Naive thymus-derived CD4-positive, alpha-beta T cell (primary cell): Measurements from ENCODE around the gene NPLOC4. TPM values are rescaled to one million over a fixed set of nuclear protein-coding genes. Genes with fewer than 3 reads are reported as not detected.

Experiments
- ATAC-seq: fragments of 150-1000 bp; cut with Tn5 transposase; 2 replicates; pipeline ENCODE4 v1.10.0; 2021; ENCODE audit warnings: mild to moderate bottlenecking, moderate library complexity
- CTCF ChIA-PET: fragments of 350-600 bp; sonication (Branson Sonifier 250); formaldehyde crosslinking; loops from one replicate; lab custom pipeline; 2021; ENCODE audit warnings: antibody characterized with exemption; lab: Charles Lee
- POLR2A ChIA-PET: fragments of 350-600 bp; sonication (Branson Sonifier 250); formaldehyde crosslinking; loops from one replicate; lab custom pipeline; 2021; ENCODE audit warnings: antibody characterized with exemption, inconsistent platforms; lab: Charles Lee
- DNase-seq, 9 donors: peaks; one replicate each; pipeline versions ENCODE4 v3.0.0 to v3.0.0-alpha.2; 2020 to 2022; ENCODE audit warnings: mixed read lengths in 1 of 9
- H3K27ac ChIP-seq: one replicate; pipeline ENCODE4 v1.7.0; 2013; ENCODE audit warnings: mild to moderate bottlenecking, low read depth, low read length, moderate library complexity
- H3K27me3 ChIP-seq, 2 donors: one replicate each; pipeline ENCODE4 v1.7.0; 2013; ENCODE audit warnings: low read length in 2 of 2, mild to moderate bottlenecking in 2 of 2, moderate library complexity in 2 of 2; ENCODE audit not compliant: control insufficient read depth in 2 of 2, insufficient read depth in 2 of 2
- H3K36me3 ChIP-seq, 3 experiments: 1 replicate in 2 of 3; 2 replicates in 1 of 3; pipeline ENCODE4 v1.7.0; 2013; ENCODE audit warnings: low read length in 3 of 3, mild to moderate bottlenecking in 3 of 3, moderate library complexity in 1 of 3; ENCODE audit not compliant: insufficient read depth in 3 of 3, control insufficient read depth in 2 of 3
- H3K4me1 ChIP-seq, 2 donors: one replicate each; pipeline ENCODE4 v1.7.0; 2013; ENCODE audit warnings: low read length in 2 of 2, mild to moderate bottlenecking in 2 of 2, moderate library complexity in 1 of 2; ENCODE audit not compliant: control insufficient read depth in 2 of 2, insufficient read depth in 2 of 2
- H3K4me3 ChIP-seq: 2 replicates; pipeline ENCODE4 v1.7.0; 2013; ENCODE audit warnings: mild to moderate bottlenecking, low read length
- H3K9me3 ChIP-seq, 3 experiments: 1 replicate in 2 of 3; 2 replicates in 1 of 3; pipeline ENCODE4 v1.7.0; 2013; ENCODE audit warnings: low read length in 3 of 3; ENCODE audit not compliant: control insufficient read depth in 2 of 3
- H3K27ac Mint-ChIP-seq, 9 donors: one replicate each; pipeline ENCODE4 v1.8.0; 2020 to 2022; ENCODE audit warnings: mixed read lengths in 9 of 9, mild to moderate bottlenecking in 8 of 9, moderate library complexity in 5 of 9, inconsistent platforms in 2 of 9
- H3K27me3 Mint-ChIP-seq, 5 donors: one replicate each; pipeline ENCODE4 v1.8.0; 2021 to 2022; ENCODE audit warnings: mixed read lengths in 5 of 5, mild to moderate bottlenecking in 1 of 5
- H3K36me3 Mint-ChIP-seq, 5 donors: one replicate each; pipeline ENCODE4 v1.8.0; 2020 to 2022; ENCODE audit warnings: mixed read lengths in 5 of 5, mild to moderate bottlenecking in 3 of 5, inconsistent platforms in 1 of 5
- H3K4me1 Mint-ChIP-seq, 7 donors: one replicate each; pipeline ENCODE4 v1.8.0; 2020 to 2022; ENCODE audit warnings: mixed read lengths in 7 of 7, mild to moderate bottlenecking in 3 of 7, inconsistent platforms in 1 of 7
- H3K4me3 Mint-ChIP-seq, 10 donors: one replicate each; pipeline ENCODE4 v1.8.0; 2020 to 2022; ENCODE audit warnings: mild to moderate bottlenecking in 10 of 10, mixed read lengths in 10 of 10, moderate library complexity in 6 of 10, inconsistent platforms in 2 of 10
- H3K9me3 Mint-ChIP-seq, 11 donors: one replicate each; pipeline ENCODE4 v1.8.0; 2020 to 2022; ENCODE audit warnings: mixed read lengths in 11 of 11, mild to moderate bottlenecking in 4 of 11, inconsistent platforms in 1 of 11, moderate library complexity in 1 of 11
- intact Hi-C, 2 donors: fragments of 100-400 bp; cut with micrococcal nuclease; formaldehyde crosslinking; loops; one replicate each; pipeline ENCODE4 v1.15.1; 2023
- polyA plus RNA-seq, 2 donors: library from polyadenylated mRNA; unstranded; fragments of 300-500 nt; fragmentation: Illumina TruSeq; gene quantifications; one replicate each; pipeline ENCODE4 v1.2.3, GENCODE V29; 2021
- total RNA-seq, 6 experiments: library from RNA in 5 of 6; stranded (reverse) in 5 of 6; gene quantifications; 1 replicate in 5 of 6; 2 replicates in 1 of 6; pipeline ENCODE4 v1.2.3 and lab custom pipeline; 2021 to 2026

The NPLOC4 gene
- total and polyA plus RNA-seq, 7 experiments from 2014 or later = 47.8 to 125 (median 84.2) TPM

DNA sequence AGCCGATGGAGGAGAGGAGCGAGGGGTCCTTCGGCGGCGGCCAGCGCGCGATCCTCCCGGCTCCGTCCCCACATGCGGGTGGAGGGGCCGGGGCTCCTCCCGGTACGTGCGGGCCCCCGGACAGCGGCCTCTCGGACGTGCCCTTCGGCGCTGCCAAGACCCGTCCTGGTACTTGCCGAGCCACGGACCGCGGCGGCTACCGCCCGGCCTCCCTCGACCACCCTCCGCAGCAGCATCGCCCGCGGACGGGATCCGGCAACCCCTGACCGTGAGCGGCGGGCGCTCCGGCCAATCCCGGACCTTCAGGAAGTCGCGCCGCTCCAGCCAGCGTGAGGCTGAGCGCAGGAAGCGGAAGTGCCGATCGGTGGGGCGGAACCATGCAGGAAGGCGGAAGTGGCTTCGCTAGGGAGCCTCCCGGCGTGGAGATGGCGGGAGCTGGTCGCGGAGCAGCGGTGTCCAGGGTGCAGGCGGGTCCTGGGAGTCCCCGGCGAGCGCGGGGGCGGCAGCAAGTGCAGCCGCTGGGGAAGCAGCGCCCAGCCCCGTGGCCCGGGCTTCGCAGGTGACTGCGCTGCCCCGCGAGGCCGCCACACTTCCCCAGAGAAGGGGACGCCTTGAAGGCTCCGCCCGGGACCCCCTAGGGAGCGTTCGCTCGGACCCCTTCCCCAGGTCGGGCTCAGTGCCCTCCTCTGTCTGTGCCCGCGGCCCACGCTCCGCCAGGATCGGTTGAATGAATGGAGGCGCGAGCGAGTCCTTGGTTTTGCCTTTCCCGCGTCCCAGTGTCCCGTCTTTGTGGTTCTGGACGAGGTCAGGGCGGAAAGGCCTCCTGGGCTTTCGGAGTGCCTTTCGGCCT, 29.7 kb upstream of the NPLOC4 start, which contains the start of the genes CCDC137 and OXLD1:
CCDC137 (plus strand) TSS at position 396 of the 850 bp plus-strand sequence; CDS start at position 426, 30 bp downstream.
OXLD1 (minus strand) TSS at position 264 of the 850 bp plus-strand sequence; CDS start at position 236, 28 bp downstream.
- peak within 1 kb of the TSS; percentile 86 for H3K4me3 ChIP-seq
- H3K36me3 ChIP-seq = peaks cover 4 to 41% (median 12%) of the 10 kb centered on the region in 3 experiments
- DNase-seq (peak; percentile 82 to 93 (median 89)), ATAC-seq (peak; percentile 94)
- Mint-ChIP-seq H3K4me3 (peak within 1 kb of the TSS; percentile 88 to 99 (median 94)), H3K9me3 (peaks cover 0 to 2% (median 0%) of the 10 kb centered on the region in 11 donors), H3K4me1 (peaks cover 17 to 62% (median 43%) of the 10 kb centered on the region in 7 donors), H3K27me3 (no peaks in the 10 kb centered on the region), H3K36me3 (peaks cover 0 to 26% (median 3%) of the 10 kb centered on the region in 5 donors), H3K27ac (peak within 1 kb of the TSS; percentile 84 to 97 (median 92))
- H3K9me3 ChIP-seq = no peaks in the 10 kb centered on the region
- ChIA-PET POLR2A (interaction anchor here (0.9 to 3.0 kb wide), 7 partner anchors 17 to 225 kb away, joined by 3 to 26 read pairs (median 5); partner anchors contain the start of genes ANAPC11, ARL16, HGS and MRPL12), CTCF (no interaction called here)
- H3K4me1 ChIP-seq = peaks cover 35 to 50% of the 10 kb centered on the region in 2 donors
- H3K27me3 ChIP-seq = no peaks in the 10 kb centered on the region
- peak within 1 kb of the TSS; percentile 93 for H3K27ac ChIP-seq
- intact Hi-C loops = loop anchor here (1.0 to 5.0 kb wide), 8 partner anchors 16 to 196 kb away; partner anchors contain the start of genes ARL16 (in 2 of the 2), MRPL12 (in 2 of the 2), NPLOC4 (in 2 of the 2) and TSPAN10 (in 2 of the 2)

GRCh38 chr17:81666092-81666341, 29.1 kb upstream of the NPLOC4 start:
- Histone ChIP-seq H3K27me3 (no peaks in the 10 kb centered on the region), H3K9me3 (no peaks in the 10 kb centered on the region), H3K27ac (peak overlapping the region; percentile 93), H3K36me3 (peaks cover 4 to 35% (median 9%) of the 10 kb centered on the region in 3 experiments), H3K4me3 (peak overlapping the region; percentile 86), H3K4me1 (peaks cover 35 to 50% of the 10 kb centered on the region in 2 donors)
- CTCF ChIA-PET = interaction anchor here (0.5 kb wide), 1 partner anchor 214 kb away, joined by 3 read pairs; no protein-coding TSS in a partner anchor
- intact Hi-C loops = loop anchor here (1.0 to 5.0 kb wide), 8 partner anchors 17 to 196 kb away; partner anchors contain the start of genes ARL16 (in 2 of the 2), MRPL12 (in 2 of the 2), NPLOC4 (in 2 of the 2) and TSPAN10 (in 2 of the 2)
- peak overlapping the region; percentile 88 to 99 (median 94) for H3K4me3 Mint-ChIP-seq
- DNase-seq = no peak
- POLR2A ChIA-PET = interaction anchor here (0.7 to 3.0 kb wide), 9 partner anchors 9 to 226 kb away, joined by 3 to 26 read pairs (median 3); partner anchors contain the start of genes ANAPC11, ARL16, HGS and MRPL12
- peaks cover 0 to 2% (median 0%) of the 10 kb centered on the region in 11 donors for H3K9me3 Mint-ChIP-seq
- no peak for ATAC-seq
- H3K36me3 Mint-ChIP-seq = peaks cover 0 to 23% (median 3%) of the 10 kb centered on the region in 5 donors
- peak overlapping the region; percentile 84 to 97 (median 92) for H3K27ac Mint-ChIP-seq
- H3K27me3 Mint-ChIP-seq = no peaks in the 10 kb centered on the region
- peaks cover 17 to 64% (median 43%) of the 10 kb centered on the region in 7 donors for H3K4me1 Mint-ChIP-seq

DNA sequence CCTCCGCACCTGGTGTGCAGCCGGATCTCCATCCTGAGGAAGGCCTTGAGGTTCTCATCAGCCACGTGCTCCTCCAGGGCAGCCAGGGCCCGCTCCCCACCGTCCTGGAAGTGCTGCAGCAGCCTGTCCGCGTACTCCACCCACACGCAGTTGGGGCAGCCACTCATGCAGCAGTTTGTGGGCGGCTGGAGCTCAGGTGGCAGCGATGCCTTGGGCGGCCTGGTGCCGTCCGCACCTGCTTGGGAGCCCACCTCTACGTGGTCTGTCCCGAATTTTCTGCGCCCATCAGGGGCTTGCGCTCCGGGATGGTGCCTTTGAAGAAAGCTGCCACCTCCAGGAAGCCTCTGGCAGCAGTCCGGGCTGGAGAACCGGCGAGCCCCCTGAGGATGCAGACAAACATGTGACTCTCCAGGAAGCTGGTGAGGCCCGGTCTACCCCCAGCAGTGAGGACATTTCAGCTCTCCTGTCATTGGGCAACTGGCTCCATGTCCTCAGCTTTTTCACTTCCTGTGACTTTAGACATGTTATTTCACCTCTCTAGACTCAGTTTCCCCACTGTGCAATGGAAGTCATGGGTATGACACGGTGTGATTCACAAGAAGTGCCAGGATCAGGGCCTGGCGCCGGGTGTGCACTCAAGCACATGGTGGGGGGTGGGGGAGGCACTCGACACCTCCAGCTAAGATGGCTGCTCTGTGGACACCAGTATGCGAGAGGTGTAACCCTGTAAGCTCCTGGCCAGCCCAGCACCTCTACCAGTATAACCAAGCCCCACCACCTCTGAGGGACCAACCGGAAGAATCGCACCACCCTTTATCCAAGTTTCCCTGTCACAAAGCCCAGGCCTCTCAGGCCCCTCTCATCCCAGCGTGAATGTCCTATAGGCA, 28.5 kb upstream of the NPLOC4 start:
- peaks cover 0 to 23% (median 3%) of the 10 kb centered on the region in 5 donors for H3K36me3 Mint-ChIP-seq
- H3K9me3 Mint-ChIP-seq = peaks cover 0 to 2% (median 0%) of the 10 kb centered on the region in 11 donors
- Histone ChIP-seq H3K9me3 (no peaks in the 10 kb centered on the region), H3K36me3 (peaks cover 2 to 31% (median 7%) of the 10 kb centered on the region in 3 experiments), H3K27ac (peak overlapping the region; percentile 93), H3K27me3 (no peaks in the 10 kb centered on the region), H3K4me1 (peaks cover 35 to 50% of the 10 kb centered on the region in 2 donors), H3K4me3 (peak overlapping the region; percentile 86)
- H3K27ac Mint-ChIP-seq = peak overlapping the region; percentile 84 to 97 (median 92)
- no peak for ATAC-seq
- H3K4me3 Mint-ChIP-seq = peak overlapping the region; percentile 88 to 99 (median 94)
- CTCF ChIA-PET = interaction anchor here (0.5 kb wide), 1 partner anchor 215 kb away, joined by 3 read pairs; no protein-coding TSS in a partner anchor
- intact Hi-C loops = loop anchor here (1.0 to 5.0 kb wide), 8 partner anchors 17 to 197 kb away; partner anchors contain the start of genes ARL16 (in 2 of the 2), MRPL12 (in 2 of the 2), NPLOC4 (in 2 of the 2) and TSPAN10 (in 2 of the 2)
- H3K4me1 Mint-ChIP-seq = peaks cover 17 to 68% (median 43%) of the 10 kb centered on the region in 7 donors
- DNase-seq = peak in 5 of 9 donors; percentile 19 to 56 (median 29)
- POLR2A ChIA-PET = interaction anchor here (0.7 to 3.0 kb wide), 9 partner anchors 8 to 227 kb away, joined by 3 to 26 read pairs (median 3); partner anchors contain the start of genes ANAPC11, ARL16, HGS and MRPL12
- H3K27me3 Mint-ChIP-seq = no peaks in the 10 kb centered on the region

DNA sequence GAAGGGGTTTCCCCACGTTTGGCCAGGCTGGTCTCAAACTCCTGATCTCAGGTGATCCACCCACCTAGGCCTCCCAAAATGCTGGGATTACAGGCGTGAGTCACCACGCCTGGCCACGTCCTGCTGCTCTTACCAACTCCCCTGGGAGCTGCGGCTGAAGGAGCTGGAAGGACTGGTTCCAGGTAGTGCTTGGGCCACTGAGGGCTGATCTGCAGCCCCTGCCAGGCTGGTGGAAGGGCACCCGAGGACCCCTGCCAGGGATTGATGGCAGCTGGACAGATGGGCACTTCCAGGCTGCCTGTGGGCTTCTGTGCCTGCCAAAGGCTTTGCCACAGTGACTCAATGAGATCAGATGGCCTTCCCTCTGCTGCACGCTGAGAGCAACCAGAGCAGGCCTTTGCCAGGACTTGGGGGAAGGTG, 27.1 kb upstream of the NPLOC4 start:
- intact Hi-C loops = no loop called here
- POLR2A ChIA-PET = interaction anchor here (1.0 to 2.7 kb wide), 7 partner anchors 12 to 151 kb away, joined by 3 to 12 read pairs (median 4); partner anchors contain the start of genes ACTG1, ARL16, FAAP100 and HGS
- H3K4me1 Mint-ChIP-seq = peaks cover 17 to 68% (median 42%) of the 10 kb centered on the region in 7 donors

DNA sequence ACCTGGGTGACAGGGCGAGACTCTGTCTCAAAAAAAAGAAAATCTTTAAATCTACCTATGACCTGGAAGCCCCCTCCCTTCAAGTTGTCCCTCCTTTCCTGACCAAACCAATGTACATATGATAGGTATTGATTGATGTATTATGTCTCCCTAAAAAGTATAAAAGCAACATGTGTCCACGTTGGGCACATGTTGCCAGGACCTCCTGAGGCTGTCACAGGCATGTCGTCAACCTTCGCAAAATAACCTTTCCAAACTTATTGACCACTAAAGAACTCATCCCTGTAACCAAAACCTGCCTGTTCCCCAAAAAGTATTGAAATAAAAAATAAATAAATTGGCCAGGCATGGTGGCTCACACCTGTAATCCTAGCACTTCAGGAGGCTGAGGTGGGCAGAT, 25.1 kb upstream of the NPLOC4 start:
- no peaks in the 10 kb centered on the region for H3K27me3 Mint-ChIP-seq
- H3K4me1 Mint-ChIP-seq = peaks cover 7 to 56% (median 31%) of the 10 kb centered on the region in 7 donors
- ATAC-seq (no peak), DNase-seq (no peak)
- Histone ChIP-seq H3K4me3 (no peak overlapping the region), H3K27ac (peak overlapping the region; percentile 50), H3K27me3 (no peaks in the 10 kb centered on the region), H3K9me3 (no peaks in the 10 kb centered on the region), H3K36me3 (peaks cover 0 to 16% (median 3%) of the 10 kb centered on the region in 3 experiments), H3K4me1 (peaks cover 27 to 34% of the 10 kb centered on the region in 2 donors)
- peaks cover 0 to 13% (median 0%) of the 10 kb centered on the region in 5 donors for H3K36me3 Mint-ChIP-seq
- H3K4me3 Mint-ChIP-seq = peak overlapping the region in 1 of 10 donors; percentile 81
- ChIA-PET POLR2A (interaction anchor here (0.6 to 2.7 kb wide), 7 partner anchors 9 to 271 kb away, joined by 3 to 12 read pairs (median 6); partner anchors contain the start of genes ARL16, FAAP100, HGS and MRPL12), CTCF (interaction anchor here (1.3 kb wide), 1 partner anchor 17 kb away, joined by 3 read pairs; no protein-coding TSS in a partner anchor)
- H3K9me3 Mint-ChIP-seq = no peaks in the 10 kb centered on the region
- H3K27ac Mint-ChIP-seq = peak overlapping the region in 6 of 9 donors; percentile 20 to 93 (median 91)
- intact Hi-C loops = no loop called here

More for the DNA sequence above, 27.1 kb upstream of the NPLOC4 start:
- Histone ChIP-seq H3K4me1 (peaks cover 35 to 50% of the 10 kb centered on the region in 2 donors), H3K27me3 (no peaks in the 10 kb centered on the region), H3K4me3 (no peak overlapping the region), H3K9me3 (no peaks in the 10 kb centered on the region), H3K27ac (peak overlapping the region; percentile 28), H3K36me3 (peaks cover 0 to 17% (median 3%) of the 10 kb centered on the region in 3 experiments)
- no peaks in the 10 kb centered on the region for H3K9me3 Mint-ChIP-seq
- H3K4me3 Mint-ChIP-seq = peak overlapping the region in 4 of 10 donors; percentile 21 to 81 (median 40)
- ATAC-seq (no peak), DNase-seq (no peak)
- CTCF ChIA-PET = no interaction called here
- H3K36me3 Mint-ChIP-seq = peaks cover 0 to 23% (median 0%) of the 10 kb centered on the region in 5 donors
- H3K27me3 Mint-ChIP-seq = no peaks in the 10 kb centered on the region
- peak overlapping the region in 4 of 9 donors; percentile 38 to 93 (median 52) for H3K27ac Mint-ChIP-seq
